Epithelial cell of esophagus (primary cell): ENCODE data around the gene EPHA8.
A peak's percentile ranks its signal among the peaks of the same experiment; 100 is the strongest.

Experiments used
- DNase-seq: peaks from one replicate; pipeline ENCODE4 v3.0.0; 2010; ENCODE audit warnings: low read depth
- H3K4me3 ChIP-seq: 2 replicates; pipeline ENCODE4 v1.5.1; 2011; ENCODE audit warnings: mild to moderate bottlenecking, low read length, control low read depth
- CTCF ChIP-seq: IDR thresholded peaks from 2 replicates; pipeline ENCODE4 v1.5.1; 2011; ENCODE audit warnings: low read depth, mild to moderate bottlenecking, low read length, control low read depth, inconsistent platforms; ENCODE audit not compliant: insufficient read depth; ENCODE audit errors: missing control alignments

The EPHA8 gene

GRCh38 chr1:22535399-22535798 is 27.9 kb upstream of the EPHA8 start:
- no peak overlapping the region for H3K4me3 ChIP-seq
- TF ChIP-seq CTCF, result no peak
- no peak for DNase-seq

GRCh38 chr1:22536506-22536905 is 26.8 kb upstream of the EPHA8 start:
- TF ChIP-seq CTCF, result no peak
- DNase-seq, result no peak
- no peak overlapping the region for H3K4me3 ChIP-seq

- no peak overlapping the region for H3K4me3 ChIP-seq
- no peak for DNase-seq
- TF ChIP-seq CTCF, result no peak
Observed at GRCh38 chr1:22537441-22538139, 25.7 kb upstream of the EPHA8 start.

DNA sequence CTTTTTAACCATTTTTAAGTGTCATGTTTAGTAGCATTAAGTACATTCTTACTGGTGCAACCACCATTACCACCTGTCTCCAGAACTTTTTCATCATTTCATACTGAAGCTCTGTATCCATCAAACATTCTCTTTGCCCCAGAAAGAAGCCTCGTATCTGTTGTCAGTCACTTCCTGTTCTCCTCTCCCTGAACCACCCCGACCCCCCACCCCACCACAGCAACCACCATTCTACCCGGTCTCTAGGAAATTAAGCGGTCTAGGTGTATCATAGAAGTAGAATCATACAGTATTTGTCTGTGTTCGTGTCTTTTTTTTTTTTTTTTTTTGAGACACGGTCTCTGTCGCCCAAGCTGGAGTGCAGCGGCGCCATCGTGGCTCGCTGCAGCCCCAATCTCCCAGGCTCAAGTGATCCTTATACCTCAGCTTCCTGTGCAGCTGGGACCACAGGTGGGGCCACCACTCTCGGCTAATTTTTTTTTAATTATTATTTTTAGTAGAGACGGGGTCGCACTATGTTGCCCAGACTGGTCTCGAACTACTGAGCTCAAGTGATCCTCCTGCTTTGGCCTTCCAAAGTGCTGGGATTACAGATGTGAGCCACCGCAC is 23.7 kb upstream of the EPHA8 start:
- H3K4me3 ChIP-seq, result no peak overlapping the region
- DNase-seq, result no peak
- TF ChIP-seq CTCF, result no peak

- TF ChIP-seq CTCF, result no peak
- peak; percentile 15 for DNase-seq
- H3K4me3 ChIP-seq, result no peak overlapping the region
Observed at GRCh38 chr1:22540337-22540736, 23.0 kb upstream of the EPHA8 start.

GRCh38 chr1:22542886-22543285 is 20.4 kb upstream of the EPHA8 start:
- TF ChIP-seq CTCF, result no peak
- no peak for DNase-seq
- no peak overlapping the region for H3K4me3 ChIP-seq

DNA sequence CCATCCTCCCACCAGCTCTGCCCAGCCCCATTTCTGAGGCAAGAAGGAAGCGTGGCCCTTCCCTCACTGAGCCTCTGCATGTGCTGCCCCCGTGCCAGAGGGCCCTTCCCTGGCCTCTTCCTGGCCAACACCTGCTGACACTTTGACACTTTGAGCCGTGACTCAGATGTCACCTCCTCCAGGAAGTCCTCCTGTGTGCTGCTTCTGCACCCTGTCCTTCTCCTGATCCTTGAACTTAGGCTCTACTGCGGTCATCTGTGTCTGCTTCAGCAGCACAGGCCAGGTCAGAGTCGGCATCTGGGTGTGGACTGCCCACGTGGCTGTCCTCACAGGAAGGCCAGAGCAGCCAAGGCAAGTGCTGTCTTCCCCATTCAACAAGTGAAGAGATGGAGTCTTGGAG is 19.6 kb upstream of the EPHA8 start:
- no peak for TF ChIP-seq CTCF
- DNase-seq, result no peak
- no peak overlapping the region for H3K4me3 ChIP-seq
